RPMI8226 (cell line): Measurements from ENCODE around the gene MACROD2.
"Not testable (repeated sequence)": the region's sequence is repeated elsewhere in the genome, so short reads cannot be mapped to it uniquely, and the experiment has no call there.

Experiments used
- DNase-seq: peaks from one replicate; pipeline ENCODE4 v3.0.0-alpha.2; 2015

MACROD2 gene

GRCh38 chr20:15075586-15075985 lies 1080.3 kb downstream of the MACROD2 start:
- DNase-seq: no peak

DNA sequence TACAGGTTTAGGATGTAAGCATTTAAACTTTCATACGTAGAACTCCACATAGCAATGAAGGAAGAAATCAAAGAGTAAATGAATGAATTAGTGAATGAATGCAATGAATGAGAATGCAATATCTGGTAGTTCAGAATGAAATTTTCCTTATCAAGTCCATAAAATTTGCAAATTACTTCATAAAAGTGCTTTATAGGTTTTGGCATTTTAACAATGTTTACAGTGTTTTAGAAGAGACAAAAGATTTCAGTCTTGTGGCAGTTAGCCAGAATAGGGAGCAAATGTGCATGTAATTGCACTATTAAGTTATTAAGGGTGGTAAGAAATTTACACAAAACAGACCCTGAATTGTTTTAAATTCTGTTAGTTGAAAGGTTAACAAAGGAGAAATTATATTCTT lies 1081.5 kb downstream of the MACROD2 start:
- DNase-seq: no peak

DNA sequence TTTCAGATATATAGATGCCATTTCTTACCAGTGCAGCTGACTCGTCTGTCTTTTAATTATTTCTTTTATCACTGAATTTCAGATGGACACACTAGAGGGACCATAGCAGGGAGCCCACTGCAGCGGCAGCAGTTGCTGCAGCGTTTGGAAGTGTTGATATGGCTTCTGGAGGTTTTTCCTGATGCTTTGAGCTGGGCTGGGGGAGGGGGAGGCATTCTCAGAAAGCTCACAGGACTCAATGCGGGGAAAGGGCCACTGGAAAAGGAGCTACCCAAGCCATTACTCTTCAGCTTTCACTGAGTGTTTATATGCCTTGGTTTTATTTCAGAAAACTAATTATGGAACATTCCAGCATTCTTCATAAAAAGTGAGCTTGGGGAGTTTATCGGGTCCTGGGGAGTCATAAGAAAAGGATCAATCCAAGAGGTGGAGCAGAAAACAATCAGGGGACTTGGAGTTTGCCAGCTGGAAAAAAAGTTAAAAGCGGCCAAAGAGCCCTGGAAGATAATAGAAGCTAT lies 1082.5 kb downstream of the MACROD2 start:
- DNase-seq: no peak

DNA sequence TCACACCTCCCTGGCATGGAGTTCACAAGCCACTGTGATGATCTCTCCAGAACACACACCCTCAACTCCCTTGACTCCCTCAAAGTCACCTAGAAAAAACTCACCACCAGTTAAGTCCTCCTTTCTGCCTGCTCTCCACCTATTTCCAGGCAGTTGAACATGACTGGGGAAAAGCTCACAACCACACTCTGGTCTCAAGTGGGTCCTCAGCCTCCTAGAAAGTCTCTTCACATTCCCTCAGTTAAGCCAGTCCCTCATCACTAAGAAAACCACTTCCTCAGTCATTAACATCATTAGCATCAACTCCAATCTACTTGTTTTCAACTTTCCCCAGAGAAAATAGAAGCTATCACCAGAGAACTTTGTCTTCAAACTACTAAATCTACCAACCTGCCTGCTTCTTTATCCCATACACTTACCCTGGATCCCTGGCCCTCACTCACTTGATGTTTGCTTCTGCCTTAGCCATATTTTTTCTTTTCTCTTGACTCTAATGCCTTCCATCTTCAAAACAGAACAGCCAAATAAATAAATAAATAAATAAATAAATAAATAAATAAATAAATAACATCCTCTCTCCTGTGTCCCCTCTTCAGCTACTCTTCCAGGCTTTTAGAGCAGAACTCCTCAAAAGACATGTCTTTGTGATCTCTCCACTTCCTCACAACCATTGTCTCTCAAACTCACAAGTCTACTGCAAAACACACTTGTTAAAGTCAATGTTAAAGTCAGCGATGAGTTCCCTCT lies 1084.5 kb downstream of the MACROD2 start:
- no peak for DNase-seq

DNA sequence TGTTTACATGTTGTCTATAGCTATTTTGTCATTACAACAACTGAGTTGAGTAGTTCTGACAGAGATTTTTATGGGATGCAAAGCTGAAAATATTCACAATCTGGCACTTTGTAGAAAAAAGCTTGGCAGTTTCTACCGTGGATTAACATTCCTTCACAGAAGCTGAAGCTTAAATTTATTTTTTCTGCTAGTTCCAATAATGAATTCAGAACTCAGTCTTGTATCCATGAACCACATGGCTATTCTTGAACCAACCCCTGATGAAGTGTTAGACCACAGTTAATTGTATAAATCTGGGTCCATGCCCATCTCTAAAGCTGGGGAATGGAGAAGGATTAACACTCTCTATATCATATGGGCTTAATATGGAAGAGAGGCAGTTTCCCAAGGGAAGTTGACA lies 1085.9 kb downstream of the MACROD2 start:
- DNase-seq: no peak

DNA sequence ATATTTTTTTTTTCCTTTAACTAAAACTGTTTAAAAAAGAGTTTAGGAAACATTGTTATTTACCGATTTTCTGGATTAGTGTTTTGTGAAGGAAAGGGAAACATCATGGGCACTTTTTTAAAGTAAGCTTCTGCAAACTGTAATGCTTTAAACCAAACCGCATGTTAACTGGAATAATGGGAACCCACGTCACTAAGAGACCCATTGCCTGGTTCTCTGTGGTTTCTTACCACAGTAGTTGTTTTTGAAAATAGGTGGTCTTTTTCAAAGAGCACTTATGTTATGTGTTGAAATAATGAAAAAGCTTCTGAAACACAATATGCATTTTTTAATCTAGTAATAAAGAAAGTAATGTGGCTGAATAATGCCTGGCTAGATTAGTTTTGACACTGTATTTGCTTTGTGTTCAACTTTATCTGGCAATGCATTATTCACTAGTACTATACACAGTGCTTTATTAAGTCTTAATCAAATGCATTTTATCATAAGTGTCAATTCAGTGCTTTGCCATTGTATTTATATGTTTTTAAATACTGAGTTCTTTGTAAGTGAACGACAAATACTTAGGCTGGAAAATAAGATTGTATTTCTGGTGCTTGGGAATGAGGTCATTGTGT lies 1096.2 kb downstream of the MACROD2 start:
- DNase-seq: no peak

GRCh38 chr20:15098351-15098750 lies 1103.0 kb downstream of the MACROD2 start:
- no peak for DNase-seq

DNA sequence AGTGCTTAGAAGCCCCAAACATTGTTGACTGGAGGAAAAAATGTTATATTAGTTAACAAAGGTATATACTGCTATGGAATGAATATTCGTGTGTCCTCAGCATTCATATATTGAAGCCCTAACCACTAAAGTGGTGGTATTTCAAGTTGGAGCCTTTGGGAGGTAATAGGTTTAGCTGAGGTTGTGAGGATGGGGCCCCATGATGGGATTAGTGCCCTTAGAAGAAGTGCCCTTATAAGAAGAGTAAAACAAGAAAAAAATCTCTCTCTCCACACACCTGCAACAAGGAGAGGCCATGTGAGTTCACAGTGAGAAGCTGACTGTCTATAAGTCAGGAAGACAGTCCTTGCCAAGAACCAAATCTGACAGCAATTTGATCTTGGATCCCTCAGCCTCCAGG lies 1103.8 kb downstream of the MACROD2 start:
- no peak for DNase-seq

DNA sequence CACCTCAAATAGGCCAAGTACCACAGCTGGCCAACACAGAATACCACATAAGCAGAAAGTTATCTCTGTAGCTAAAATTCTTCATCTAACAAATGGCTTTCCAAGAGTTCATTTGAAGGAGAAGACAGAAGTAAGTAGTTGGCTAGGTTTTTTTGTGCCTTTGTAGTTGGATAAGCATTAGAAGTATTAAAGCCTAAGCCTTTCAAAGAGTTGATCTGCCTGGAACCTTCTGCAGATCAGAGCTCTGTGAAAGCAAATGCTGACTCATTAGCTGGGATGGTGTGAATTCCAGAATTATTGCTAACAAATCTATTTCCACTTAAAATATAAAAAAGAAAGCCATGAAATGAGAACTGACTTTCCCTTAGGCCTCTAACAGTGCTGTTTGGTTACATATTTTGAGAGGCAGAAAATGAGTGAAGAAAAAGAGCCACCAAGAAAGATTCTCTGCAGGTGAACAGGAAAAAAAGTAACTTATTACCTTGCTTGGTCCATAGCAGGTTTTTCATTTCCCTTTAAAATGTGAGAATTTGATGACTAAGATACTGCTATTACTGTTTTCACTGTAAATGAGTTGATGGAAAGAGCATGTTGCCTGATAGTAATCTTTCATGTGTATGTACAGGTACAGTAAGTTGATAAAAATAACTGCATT lies 1105.3 kb downstream of the MACROD2 start:
- peak; percentile 33 for DNase-seq

DNA sequence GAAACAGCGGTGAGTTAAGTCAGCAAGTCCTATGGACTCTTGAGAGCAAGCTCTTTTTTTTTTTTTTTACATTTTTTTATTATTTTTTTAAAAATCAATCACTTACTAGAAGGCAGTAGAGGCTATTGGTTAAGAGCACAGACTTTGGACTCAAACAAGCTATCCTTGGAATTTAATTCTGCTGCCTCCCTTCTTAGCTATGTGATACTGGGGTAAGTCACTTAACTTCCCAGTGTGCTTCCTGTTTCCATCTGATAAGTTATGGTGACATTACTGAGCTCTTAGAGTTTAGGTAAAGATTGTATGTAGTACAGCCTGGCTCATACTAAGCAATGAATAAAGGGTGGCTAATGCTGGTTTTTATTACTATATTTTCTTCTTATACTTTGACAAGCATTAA lies 1112.6 kb downstream of the MACROD2 start:
- DNase-seq: no peak

- no peak for DNase-seq
These were observed 1114.2 kb downstream of the MACROD2 start for GRCh38 chr20:15109494-15109893.

DNA sequence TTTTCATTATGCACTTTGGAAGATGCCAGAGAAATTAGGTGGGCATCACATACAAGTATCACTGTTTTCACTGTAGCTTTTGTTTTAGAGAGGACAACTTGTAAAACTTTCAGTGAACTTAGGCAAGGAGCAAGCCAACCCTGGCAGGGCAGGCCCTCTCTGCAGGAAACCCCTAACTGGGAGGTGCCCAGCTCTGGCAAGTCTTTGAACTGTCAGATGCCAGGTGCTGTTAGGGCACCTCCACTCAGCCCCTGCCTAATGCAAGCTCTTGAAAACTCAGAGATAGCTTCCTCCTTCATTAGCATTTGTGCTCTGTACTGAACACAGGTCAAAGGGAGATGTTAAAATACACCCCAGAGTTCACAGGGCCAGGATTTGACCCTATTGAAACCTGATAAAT lies 1116.3 kb downstream of the MACROD2 start:
- DNase-seq: peak; percentile 46

DNA sequence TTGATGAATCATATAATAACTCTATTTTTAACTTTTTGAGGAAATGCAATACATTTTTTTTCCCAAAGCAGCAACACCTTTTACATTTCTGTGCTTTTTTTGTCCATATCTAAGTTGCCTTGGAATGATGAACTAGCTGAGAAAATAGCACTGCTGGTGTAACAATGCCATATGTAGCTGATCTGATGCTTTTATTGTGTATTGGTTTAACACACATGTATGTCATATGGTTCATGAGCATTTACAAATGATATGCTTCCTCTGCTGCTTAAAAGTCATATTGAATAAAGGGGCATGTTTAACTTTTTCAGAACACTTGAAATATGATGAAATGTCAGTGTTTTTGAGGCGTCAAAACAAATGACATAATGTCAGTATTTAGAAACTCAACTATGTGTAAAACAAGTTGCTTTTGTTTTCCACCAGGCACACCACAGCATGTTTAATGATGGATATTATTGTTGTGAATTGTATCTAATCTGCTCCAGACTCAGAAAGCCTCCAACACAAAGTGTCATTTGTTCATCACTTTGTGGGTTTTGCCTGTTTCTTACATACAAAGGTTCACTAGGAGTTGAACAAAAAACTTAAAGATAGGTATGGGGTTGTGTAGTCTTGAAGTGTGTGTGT lies 1117.9 kb downstream of the MACROD2 start:
- no peak for DNase-seq

DNA sequence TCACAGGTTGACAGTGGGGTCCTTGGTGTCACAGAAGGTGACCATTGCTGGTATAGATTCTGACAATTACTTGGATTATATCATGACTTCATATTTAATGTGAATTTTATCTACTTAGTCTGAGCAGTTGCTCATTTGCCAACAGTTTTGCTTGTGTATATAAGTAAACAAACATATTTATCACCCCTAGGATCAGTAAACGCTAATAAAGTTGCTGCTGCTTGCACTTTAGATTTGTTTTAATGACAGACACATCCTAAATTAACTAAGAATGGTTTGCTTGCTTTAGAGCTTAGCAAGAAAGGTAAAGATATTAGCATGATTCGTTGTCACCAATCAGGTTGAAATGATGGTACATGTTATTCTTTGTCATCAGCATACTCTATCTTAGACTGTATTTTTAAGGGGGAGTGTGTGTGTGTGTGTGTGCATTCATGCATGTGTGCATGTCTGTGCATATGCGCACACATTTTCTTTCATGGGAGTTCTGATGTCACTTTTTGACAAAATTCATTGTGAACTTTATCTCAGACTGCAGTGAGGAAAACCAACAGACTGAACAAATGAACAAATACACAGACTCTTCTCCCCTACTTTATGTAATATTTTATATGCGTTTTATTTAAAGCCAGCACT lies 1124.7 kb downstream of the MACROD2 start:
- DNase-seq: no peak

DNA sequence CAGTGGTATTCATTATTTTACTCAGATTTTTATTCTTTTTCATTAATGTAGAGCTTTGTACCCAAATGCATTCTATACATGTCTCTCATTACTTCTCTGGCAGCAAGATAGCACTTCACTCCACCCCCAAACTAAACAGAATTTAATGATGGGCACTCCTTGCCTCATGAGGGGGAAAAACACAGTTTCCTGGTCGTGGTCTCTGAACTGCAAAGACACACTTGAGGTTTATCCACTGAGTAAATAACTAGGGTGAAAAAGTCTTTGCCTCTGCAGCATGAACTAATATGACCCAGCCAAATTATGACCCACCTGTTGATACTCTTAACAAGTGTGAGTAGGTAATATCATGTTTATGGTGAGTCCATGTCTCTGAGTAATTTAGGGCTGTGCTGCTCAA lies 1127.3 kb downstream of the MACROD2 start:
- DNase-seq: no peak

GRCh38 chr20:15131176-15131575 lies 1135.9 kb downstream of the MACROD2 start:
- no peak for DNase-seq

DNA sequence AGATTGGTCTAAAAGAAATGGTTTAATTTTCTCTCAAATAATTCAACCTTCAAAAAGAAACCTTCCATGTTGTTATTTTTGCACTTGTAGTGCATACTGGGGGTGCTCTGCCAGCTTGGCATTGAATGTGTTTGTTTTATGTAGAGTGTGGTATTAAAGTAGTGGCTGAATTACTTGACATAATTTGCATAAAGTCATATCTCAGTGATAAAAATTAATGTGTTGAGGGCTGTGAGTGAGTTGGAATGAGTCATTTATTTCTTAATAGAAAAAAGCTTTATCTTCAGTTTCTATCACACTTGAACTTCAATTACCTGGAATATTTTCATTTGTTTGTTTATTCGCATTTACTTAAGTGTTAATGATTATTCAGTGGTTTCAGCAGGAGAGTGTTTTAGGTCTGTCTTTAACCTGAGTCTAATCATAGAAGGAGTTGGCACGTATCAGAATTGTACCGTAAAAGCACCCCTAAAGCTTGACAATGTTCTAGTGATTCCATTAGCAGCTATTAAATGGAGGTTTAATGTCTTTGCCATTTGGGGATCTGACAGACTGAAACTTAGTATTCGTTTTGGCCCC lies 1143.3 kb downstream of the MACROD2 start:
- no peak for DNase-seq

- DNase-seq: no peak
These were observed 1144.2 kb downstream of the MACROD2 start for GRCh38 chr20:15139522-15139921.

- no peak for DNase-seq
These were observed 1145.0 kb downstream of the MACROD2 start for GRCh38 chr20:15140286-15140685.

DNA sequence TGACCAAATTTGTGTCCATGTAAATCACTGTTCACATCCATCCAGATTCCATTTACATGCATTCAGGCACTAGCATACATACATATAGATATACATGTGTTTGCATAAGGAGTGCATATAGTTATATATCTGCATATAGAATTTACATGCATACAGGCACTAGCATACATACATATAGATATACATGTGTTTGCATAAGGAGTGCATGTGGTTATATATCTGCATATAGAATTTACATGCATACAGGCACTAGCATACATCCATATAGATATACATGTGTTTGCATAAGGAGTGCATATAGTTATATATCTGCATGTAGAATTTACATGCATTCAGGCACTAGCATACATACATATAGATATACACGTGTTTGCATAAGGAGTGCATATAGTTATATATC lies 1145.6 kb downstream of the MACROD2 start:
- DNase-seq: not testable (repeated sequence)

GRCh38 chr20:15141861-15142260 lies 1146.5 kb downstream of the MACROD2 start:
- no peak for DNase-seq

- DNase-seq: no peak
These were observed 1148.2 kb downstream of the MACROD2 start for GRCh38 chr20:15143478-15143877.

DNA sequence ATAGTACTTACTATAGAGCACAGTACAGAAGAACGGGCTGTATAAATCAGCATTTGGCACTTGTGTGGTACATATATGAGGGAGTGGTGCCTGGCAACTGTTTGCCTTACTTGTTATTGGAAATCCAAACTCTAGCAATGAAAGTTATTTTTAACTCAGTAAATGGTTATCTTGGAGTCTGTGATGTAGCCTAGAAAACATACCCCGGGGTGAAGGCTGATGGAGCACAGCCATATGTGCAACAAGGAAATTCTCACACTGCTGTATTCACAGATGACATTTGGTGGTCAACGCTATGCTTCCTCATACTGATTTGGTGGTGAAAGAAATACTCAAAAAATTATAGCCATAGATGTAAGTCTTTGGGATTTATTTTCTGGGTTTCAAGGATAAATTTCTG lies 1149.6 kb downstream of the MACROD2 start:
- no peak for DNase-seq
